K562 (cell line): ENCODE data around the gene KRTAP19-3. TPM values are rescaled to one million over a fixed set of nuclear protein-coding genes. Genes with fewer than 3 reads are reported as not detected.

ENCODE experiments used
- ATAC-seq: fragments of 200-7000 bp; cut with Tn5 transposase; 3 replicates; pipeline ENCODE4 v1.9.1; 2020; ENCODE audit warnings: moderate library complexity
- BruUV-seq: library from RNA; stranded (reverse); fragments of 400-500 nt; replicated peaks from 2 replicates; lab custom pipeline; 2021; lab: Mats Ljungman, UMichigan
- CTCF ChIA-PET: fragments of 300-600 bp; formaldehyde crosslinking; extraction: SDS; loops from one replicate; lab custom pipeline; 2021; ENCODE audit warnings: low intra/inter-chr PET ratio; lab: Yijun Ruan, JAX
- POLR2A ChIA-PET: fragments of 300-600, 350-650 bp; sonication (Branson Sonifier 250); formaldehyde crosslinking; extraction: SDS; loops from one replicate; lab custom pipeline; 2021; ENCODE audit warnings: antibody characterized with exemption, inconsistent platforms; lab: Yijun Ruan, JAX
- DNase-seq, 4 experiments: peaks; one replicate each; pipeline versions ENCODE4 v3.0.0 to v3.0.0-alpha.2; 2011 to 2018; ENCODE audit warnings: low spot score in 3 of 4, mixed read lengths in 3 of 4; ENCODE audit errors: extremely low read depth in 1 of 4
- FAIRE-seq: peaks from 2 replicates; lab custom pipeline; 2011; peaks lifted over from hg19 to GRCh38; lab: Jason Lieb, UNC
- H2AFZ ChIP-seq: 2 replicates; pipeline ENCODE4 v1.6.0; 2011; ENCODE audit warnings: low read depth, low read length, control low read depth, inconsistent platforms
- H3K27ac ChIP-seq: fragments of 200-600 bp; 3 replicates; pipeline ENCODE4 v1.8.0; 2011; ENCODE audit warnings: low read depth, mild to moderate bottlenecking, control low read depth, inconsistent platforms, low read length, moderate library complexity, mixed read lengths; ENCODE audit errors: extremely low read depth
- H3K27me3 ChIP-seq, 2 experiments: fragments of 300-600 bp in 1 of 2; 2 replicates in 1 of 2; 3 replicates in 1 of 2; pipeline versions ENCODE4 v1.6.0 to v1.8.0; 2011; ENCODE audit warnings: inconsistent platforms in 2 of 2, low read length in 2 of 2, mild to moderate bottlenecking in 1 of 2, mixed read lengths in 1 of 2, moderate library complexity in 1 of 2; ENCODE audit not compliant: control insufficient read depth in 2 of 2, insufficient read depth in 2 of 2
- H3K36me3 ChIP-seq: fragments of 300-600 bp; 3 replicates; pipeline ENCODE4 v1.8.0; 2011; ENCODE audit warnings: mild to moderate bottlenecking, low read length, inconsistent platforms; ENCODE audit not compliant: control insufficient read depth, insufficient read depth
- H3K4me1 ChIP-seq, 2 experiments: fragments of 200-600 bp in 1 of 2; replicated peaks in 1 of 2; 2 replicates in 1 of 2; 3 replicates in 1 of 2; pipeline versions ENCODE4 v1.5.1 to v1.8.0; 2011; ENCODE audit warnings: inconsistent platforms in 2 of 2, low read length in 2 of 2, mild to moderate bottlenecking in 1 of 2, mixed read lengths in 1 of 2, moderate library complexity in 1 of 2; ENCODE audit not compliant: control insufficient read depth in 2 of 2, insufficient read depth in 2 of 2
- H3K4me2 ChIP-seq: 2 replicates; pipeline ENCODE4 v1.6.1; 2011; ENCODE audit warnings: low read length, control low read depth, inconsistent platforms, mixed read lengths; ENCODE audit not compliant: insufficient read depth
- H3K4me3 ChIP-seq: fragments of 200-600 bp; sonication (generic), shearing (Covaris generic); 2 replicates; pipeline ENCODE4 v1.5.1; 2016; ENCODE audit warnings: control low read depth, inconsistent platforms
- H3K79me2 ChIP-seq: fragments of 200-600 bp; 3 replicates; pipeline ENCODE4 v1.8.0; 2011; ENCODE audit warnings: low read length, inconsistent platforms; ENCODE audit not compliant: control insufficient read depth, insufficient read depth
- H3K9ac ChIP-seq, 2 experiments: 2 replicates each; pipeline versions ENCODE4 v1.6.0 to v1.6.1; 2011; ENCODE audit warnings: low read depth in 2 of 2, low read length in 2 of 2, control low read depth in 1 of 2, inconsistent platforms in 1 of 2, mild to moderate bottlenecking in 1 of 2, mixed read lengths in 1 of 2; ENCODE audit not compliant: insufficient read depth in 1 of 2
- H3K9me1 ChIP-seq: one replicate; pipeline ENCODE4 v1.6.0; 2011; ENCODE audit warnings: inconsistent platforms, mild to moderate bottlenecking, low read length, moderate library complexity; ENCODE audit not compliant: control insufficient read depth, insufficient read depth
- H3K9me3 ChIP-seq: replicated peaks from 2 replicates; pipeline ENCODE4 v1.5.1; 2011; ENCODE audit warnings: low read depth, low read length, inconsistent platforms; ENCODE audit not compliant: control insufficient read depth, insufficient read depth
- H4K20me1 ChIP-seq: replicated peaks from 2 replicates; pipeline ENCODE4 v1.6.1; 2011; ENCODE audit warnings: low read length, inconsistent platforms, mixed read lengths; ENCODE audit not compliant: control insufficient read depth, insufficient read depth
- ATF6 ChIP-seq: sonication (generic); formaldehyde crosslinking; IDR thresholded peaks from 2 replicates; pipeline ENCODE4 v1.4.0; 2020; ENCODE audit warnings: mild to moderate bottlenecking, missing genetic modification reagents
- FOXM1 ChIP-seq, 2 experiments: fragments of 450-650 bp in 1 of 2; sonication (generic) in 1 of 2; formaldehyde crosslinking in 1 of 2; IDR thresholded peaks; 2 replicates each; pipeline versions ENCODE4 v1.6.1 to v1.9.0; 2017 to 2022; ENCODE audit warnings: low read depth in 2 of 2, mild to moderate bottlenecking in 2 of 2, missing genetic modification reagents in 1 of 2, moderate library complexity in 1 of 2
- ID3 ChIP-seq, 2 experiments: fragments of 250-450 bp in 1 of 2; fragments of 450-650 bp in 1 of 2; sonication (Bioruptor Pico) in 1 of 2; IDR thresholded peaks; 2 replicates each; pipeline versions ENCODE4 v1.6.1 to v1.8.0; 2016 to 2021; ENCODE audit warnings: mild to moderate bottlenecking in 2 of 2, moderate library complexity in 2 of 2, missing compliant biosample characterization in 1 of 2, missing genetic modification characterization in 1 of 2
- MCM3 ChIP-seq: fragments of 450-650 bp; IDR thresholded peaks from 2 replicates; pipeline ENCODE4 v1.6.1; 2016
- MNT ChIP-seq, 2 experiments: fragments of 450-650 bp; conservative IDR thresholded peaks; 2 replicates each; pipeline ENCODE4 v1.6.1; 2017; ENCODE audit warnings: mild to moderate bottlenecking in 2 of 2, moderate library complexity in 2 of 2
- RBBP5 ChIP-seq: fragments of 200-600 bp; sonication (generic); IDR thresholded peaks from 2 replicates; pipeline ENCODE4 v1.6.1; 2012; ENCODE audit warnings: borderline replicate concordance, mild to moderate bottlenecking, low read length, control low read depth, inconsistent platforms; ENCODE audit not compliant: insufficient read depth, poor library complexity, severe bottlenecking
- RBFOX2 ChIP-seq: fragments of 200-400 bp; formaldehyde crosslinking; IDR thresholded peaks from 2 replicates; pipeline ENCODE4 v1.6.1; 2017; ENCODE audit warnings: low read depth, mild to moderate bottlenecking, low read length, moderate library complexity
- TEAD2 ChIP-seq: fragments of 450-650 bp; IDR thresholded peaks from 2 replicates; pipeline ENCODE4 v1.6.1; 2016; ENCODE audit warnings: missing genetic modification characterization, control low read depth, missing compliant biosample characterization
- WGBS: fragments of 100-300 bp; shearing (Covaris generic); methylation state at CpG from one replicate; pipeline ENCODE4 v1.1.6; 2016; ENCODE audit warnings: low coverage, mixed read lengths; ENCODE audit not compliant: insufficient coverage; ENCODE audit errors: missing lambda C conversion rate; 5-methylcytosine and 5-hydroxymethylcytosine counted together
- in situ Hi-C: fragments of 300-500 bp; cut with MboI; formaldehyde crosslinking; loops from 4 replicates; pipeline ENCODE4 v1.15.0; 2018; ENCODE audit warnings: inconsistent platforms, mixed read lengths
- intact Hi-C: fragments of 100-400 bp; cut with micrococcal nuclease; formaldehyde crosslinking; loops from 2 replicates; pipeline ENCODE4 v1.14.2; 2022
- polyA plus RNA-seq, 8 experiments: library from polyadenylated mRNA; depleted of rRNA in 4 of 8; stranded (reverse) in 5 of 8; unstranded in 3 of 8; fragments of >200 nt; fragmentation: Nextera tagmentation in 2 of 8; fragmentation: Illumina TruSeq in 1 of 8; extraction: Ambion mirVana in 2 of 8; extraction: Trizol in 1 of 8; gene quantifications; 2 replicates each; pipeline versions ENCODE4 v1.2.1 to v1.2.3, GENCODE V29; 2011 to 2014; ENCODE audit warnings: inconsistent platforms in 1 of 8, missing spikeins in 1 of 8
- total RNA-seq, 7 experiments: library from RNA; depleted of rRNA in 6 of 7; stranded (reverse); fragments of >200 nt in 6 of 7; fragmentation: Illumina TruSeq in 2 of 7; extraction: Trizol in 2 of 7; gene quantifications; 2 replicates each; pipeline versions ENCODE4 v1.2.1 to v1.2.3, GENCODE V29; 2011 to 2021; ENCODE audit warnings: low replicate concordance in 1 of 7

The KRTAP19-3 gene
- total and polyA plus RNA-seq, 9 of the 15 experiments (the other 6 are each of a cell fraction or from before 2014, with no cell fraction given), result not detected

- no peak for TF ChIP-seq MNT (conservative IDR thresholded peaks at IDR 0.05)
- no peak for TF ChIP-seq ATF6 (CRISPR knock-in tag)
- no peak for TF ChIP-seq FOXM1 (IDR thresholded peaks at IDR 0.05; ENCODE audit: low read depth)
- no peak for TF ChIP-seq FOXM1 (CRISPR knock-in tag; IDR thresholded peaks at IDR 0.05; ENCODE audit: low read depth)
These were observed 5.3 kb upstream of the KRTAP19-3 start, which contains the start of gene KRTAP19-4 (continued) for GRCh38 chr21:30497065-30497464.

- no peak within 1 kb of the TSS for H3K27ac ChIP-seq
- H3K4me2 ChIP-seq, result no peak within 1 kb of the TSS
- no TSS peak for BruUV-seq
- H2AFZ ChIP-seq, result no peak within 1 kb of the TSS
- no peaks in the 10 kb centered on the region for H3K9me1 ChIP-seq
- ChIA-PET POLR2A (no interaction called here), CTCF (no interaction called here)
- H3K4me1 ChIP-seq, result no peaks in the 10 kb centered on the region
- no peaks in the 10 kb centered on the region for H4K20me1 ChIP-seq
- DNase-seq, result no peak
- H3K4me3 ChIP-seq, result no peak within 1 kb of the TSS
- H3K36me3 ChIP-seq, result no peaks in the 10 kb centered on the region
- TF ChIP-seq ID3 (CRISPR knock-in tag; IDR thresholded peaks at IDR 0.05), result no peak
- TF ChIP-seq ID3 (tag; IDR thresholded peaks at IDR 0.05), result no peak
- no peak for TF ChIP-seq MCM3
- no peak for TF ChIP-seq RBBP5
- no peak for TF ChIP-seq RBFOX2
- no peak for TF ChIP-seq TEAD2 (tag)
- 3% methylated on average over 2 of the region's 2 CpGs for WGBS
- no peaks in the 10 kb centered on the region for H3K27me3 ChIP-seq
- no peaks in the 10 kb centered on the region; the same call in 1 of the 2 replicates for H3K9me3 ChIP-seq
- FAIRE-seq, result no peak
- no peak for ATAC-seq
- H3K9ac ChIP-seq, result no peak within 1 kb of the TSS
- intact Hi-C loops (no loop called here), in situ Hi-C loops (no loop called here)
- no peaks in the 10 kb centered on the region for H3K79me2 ChIP-seq
These were observed 4.5 kb downstream of the KRTAP19-3 start, which contains the start of gene KRTAP19-2 for GRCh38 chr21:30487336-30487735. TSS of gene KRTAP19-2 (minus strand) at chr21:30487436. CDS start at chr21:30487348, 88 bp downstream.
